Measurements from ENCODE around the gene RBM4B. TPM values are rescaled to one million over a fixed set of nuclear protein-coding genes. Genes with fewer than 3 reads are reported as not detected.

The RBM4B gene
- total RNA-seq, 1 donor from 2014 or later = 29.3 TPM

DNA sequence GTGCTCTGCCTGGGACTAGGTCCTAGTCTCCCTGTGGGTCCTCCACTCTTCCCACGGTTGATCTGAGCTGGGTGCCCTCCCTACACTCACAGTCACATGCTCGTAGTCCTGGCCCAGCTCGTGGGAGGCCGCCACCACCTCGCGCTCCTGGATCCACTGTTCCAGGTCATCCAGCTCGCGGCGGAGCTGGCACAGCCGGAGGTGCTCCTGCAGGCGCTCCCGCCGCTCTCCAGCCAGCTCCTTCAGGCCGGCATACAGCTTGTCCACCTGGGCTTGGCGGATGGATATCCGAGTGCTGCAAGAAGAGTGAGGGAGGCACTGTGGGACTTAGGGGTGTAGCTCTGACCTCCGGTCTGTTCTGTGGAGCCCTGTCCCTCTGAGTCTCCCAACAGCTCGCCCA, 14.8 kb upstream of the RBM4B start:
- TF ChIP-seq, protein P1, sequence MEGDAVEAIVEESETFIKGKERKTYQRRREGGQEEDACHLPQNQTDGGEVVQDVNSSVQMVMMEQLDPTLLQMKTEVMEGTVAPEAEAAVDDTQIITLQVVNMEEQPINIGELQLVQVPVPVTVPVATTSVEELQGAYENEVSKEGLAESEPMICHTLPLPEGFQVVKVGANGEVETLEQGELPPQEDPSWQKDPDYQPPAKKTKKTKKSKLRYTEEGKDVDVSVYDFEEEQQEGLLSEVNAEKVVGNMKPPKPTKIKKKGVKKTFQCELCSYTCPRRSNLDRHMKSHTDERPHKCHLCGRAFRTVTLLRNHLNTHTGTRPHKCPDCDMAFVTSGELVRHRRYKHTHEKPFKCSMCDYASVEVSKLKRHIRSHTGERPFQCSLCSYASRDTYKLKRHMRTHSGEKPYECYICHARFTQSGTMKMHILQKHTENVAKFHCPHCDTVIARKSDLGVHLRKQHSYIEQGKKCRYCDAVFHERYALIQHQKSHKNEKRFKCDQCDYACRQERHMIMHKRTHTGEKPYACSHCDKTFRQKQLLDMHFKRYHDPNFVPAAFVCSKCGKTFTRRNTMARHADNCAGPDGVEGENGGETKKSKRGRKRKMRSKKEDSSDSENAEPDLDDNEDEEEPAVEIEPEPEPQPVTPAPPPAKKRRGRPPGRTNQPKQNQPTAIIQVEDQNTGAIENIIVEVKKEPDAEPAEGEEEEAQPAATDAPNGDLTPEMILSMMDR (IDR thresholded peaks at IDR 0.05; ENCODE audit: unreplicated experiment) = no peak
- no peak overlapping the region for H3K4me3 Mint-ChIP-seq (ENCODE audit: unreplicated experiment)
- no peaks in the 10 kb centered on the region for H3K9me3 Mint-ChIP-seq (ENCODE audit: unreplicated experiment)
- H3K4me1 Mint-ChIP-seq (ENCODE audit: unreplicated experiment) = no peaks in the 10 kb centered on the region
- no peak for DNase-seq (ENCODE audit: low spot score)
- H3K27ac Mint-ChIP-seq (ENCODE audit: unreplicated experiment) = no peak overlapping the region
- H3K36me3 Mint-ChIP-seq (ENCODE audit: low read depth, unreplicated experiment) = peaks cover 20% of the 10 kb centered on the region
- peaks cover 14% of the 10 kb centered on the region for H3K27me3 Mint-ChIP-seq (ENCODE audit: unreplicated experiment)

DNA sequence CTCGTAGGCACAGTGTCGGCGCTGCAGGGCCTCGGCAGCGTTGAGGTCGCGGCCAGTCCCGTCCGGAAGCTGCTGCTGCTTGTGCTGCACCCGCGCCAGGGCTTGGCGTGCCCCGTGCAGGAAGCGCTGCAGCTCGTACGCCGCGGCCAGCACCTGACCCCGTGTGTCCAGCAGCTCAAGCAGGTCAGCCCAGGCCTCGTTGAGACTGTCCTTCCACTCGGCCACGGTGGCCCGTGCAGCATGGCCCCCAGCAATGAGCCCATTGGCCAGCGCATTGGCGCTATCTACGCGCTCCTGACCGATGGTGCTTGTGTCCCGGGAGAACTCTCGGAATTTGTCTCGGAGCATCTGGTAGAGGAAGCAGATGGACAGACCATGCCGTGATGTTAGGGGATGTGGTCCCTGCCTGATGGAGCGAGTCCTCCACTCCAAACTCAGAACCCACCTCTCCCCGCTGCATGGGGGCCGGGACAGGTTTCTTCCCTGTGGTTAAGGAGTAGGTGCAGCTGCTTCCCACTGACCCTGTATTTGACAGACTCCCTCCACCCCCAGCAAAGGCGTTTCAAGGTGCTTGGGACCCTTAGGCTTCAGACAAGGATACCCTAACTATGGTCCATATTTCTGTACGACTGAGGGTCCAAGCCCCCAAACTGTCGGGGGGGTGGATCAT, 13.8 kb upstream of the RBM4B start:
- DNase-seq (ENCODE audit: low spot score) = no peak
- Mint-ChIP-seq H3K27me3 (ENCODE audit: unreplicated experiment) (peaks cover 14% of the 10 kb centered on the region), H3K4me1 (ENCODE audit: unreplicated experiment) (no peaks in the 10 kb centered on the region), H3K36me3 (ENCODE audit: low read depth, unreplicated experiment) (peaks cover 14% of the 10 kb centered on the region), H3K27ac (ENCODE audit: unreplicated experiment) (no peak overlapping the region), H3K4me3 (ENCODE audit: unreplicated experiment) (peak overlapping the region; percentile 34), H3K9me3 (ENCODE audit: unreplicated experiment) (no peaks in the 10 kb centered on the region)
- TF ChIP-seq, protein P1 (IDR thresholded peaks at IDR 0.05; ENCODE audit: unreplicated experiment) = no peak

GRCh38 chr11:66689661-66690590, 12.2 kb upstream of the RBM4B start:
- TF ChIP-seq, protein P1 (IDR thresholded peaks at IDR 0.05; ENCODE audit: unreplicated experiment) = no peak
- no peak for DNase-seq (ENCODE audit: low spot score)
- Mint-ChIP-seq H3K36me3 (ENCODE audit: low read depth, unreplicated experiment) (peaks cover 16% of the 10 kb centered on the region), H3K27ac (ENCODE audit: unreplicated experiment) (no peak overlapping the region), H3K27me3 (ENCODE audit: unreplicated experiment) (peaks cover 14% of the 10 kb centered on the region), H3K9me3 (ENCODE audit: unreplicated experiment) (no peaks in the 10 kb centered on the region), H3K4me1 (ENCODE audit: unreplicated experiment) (no peaks in the 10 kb centered on the region), H3K4me3 (ENCODE audit: unreplicated experiment) (peak overlapping the region; percentile 79)

- Mint-ChIP-seq H3K27ac (ENCODE audit: unreplicated experiment) (no peak overlapping the region), H3K4me1 (ENCODE audit: unreplicated experiment) (peaks cover 4% of the 10 kb centered on the region), H3K27me3 (ENCODE audit: unreplicated experiment) (peaks cover 13% of the 10 kb centered on the region), H3K36me3 (ENCODE audit: low read depth, unreplicated experiment) (peaks cover 17% of the 10 kb centered on the region), H3K4me3 (ENCODE audit: unreplicated experiment) (peak overlapping the region; percentile 79), H3K9me3 (ENCODE audit: unreplicated experiment) (no peaks in the 10 kb centered on the region)
- DNase-seq (ENCODE audit: low spot score) = no peak
- TF ChIP-seq, protein P1 (IDR thresholded peaks at IDR 0.05; ENCODE audit: unreplicated experiment) = no peak
Observed at GRCh38 chr11:66688561-66689534, 11.2 kb upstream of the RBM4B start.

Data from endothelial cell (in vitro differentiated cells).